Measurements from ENCODE around the gene FSTL4.

The FSTL4 gene

GRCh38 chr5:133423011-133423617 is 189.2 kb downstream of the FSTL4 start:
- no peak for ATAC-seq

- no peak for ATAC-seq
Measured at GRCh38 chr5:133421806-133422205, 190.5 kb downstream of the FSTL4 start.

DNA sequence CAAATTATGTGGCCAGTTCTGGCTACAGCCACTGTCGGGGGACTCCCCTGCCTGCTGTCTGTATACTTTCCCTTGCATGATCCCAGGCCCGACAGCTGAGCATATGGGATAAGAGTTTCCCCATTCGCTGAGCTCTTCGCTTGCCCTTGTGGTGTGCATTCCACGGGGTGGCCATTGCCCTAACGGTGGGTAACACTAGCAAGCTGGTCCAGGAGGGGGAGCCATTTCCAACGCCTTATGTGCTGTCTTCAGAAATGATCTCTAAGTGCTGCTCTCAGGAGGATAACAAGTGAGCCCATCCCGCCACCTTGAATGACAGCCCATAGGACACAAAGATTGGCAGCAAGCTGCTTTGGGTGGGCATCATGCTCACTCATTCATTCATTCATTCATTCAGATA is 190.9 kb downstream of the FSTL4 start:
- no peak for ATAC-seq

DNA sequence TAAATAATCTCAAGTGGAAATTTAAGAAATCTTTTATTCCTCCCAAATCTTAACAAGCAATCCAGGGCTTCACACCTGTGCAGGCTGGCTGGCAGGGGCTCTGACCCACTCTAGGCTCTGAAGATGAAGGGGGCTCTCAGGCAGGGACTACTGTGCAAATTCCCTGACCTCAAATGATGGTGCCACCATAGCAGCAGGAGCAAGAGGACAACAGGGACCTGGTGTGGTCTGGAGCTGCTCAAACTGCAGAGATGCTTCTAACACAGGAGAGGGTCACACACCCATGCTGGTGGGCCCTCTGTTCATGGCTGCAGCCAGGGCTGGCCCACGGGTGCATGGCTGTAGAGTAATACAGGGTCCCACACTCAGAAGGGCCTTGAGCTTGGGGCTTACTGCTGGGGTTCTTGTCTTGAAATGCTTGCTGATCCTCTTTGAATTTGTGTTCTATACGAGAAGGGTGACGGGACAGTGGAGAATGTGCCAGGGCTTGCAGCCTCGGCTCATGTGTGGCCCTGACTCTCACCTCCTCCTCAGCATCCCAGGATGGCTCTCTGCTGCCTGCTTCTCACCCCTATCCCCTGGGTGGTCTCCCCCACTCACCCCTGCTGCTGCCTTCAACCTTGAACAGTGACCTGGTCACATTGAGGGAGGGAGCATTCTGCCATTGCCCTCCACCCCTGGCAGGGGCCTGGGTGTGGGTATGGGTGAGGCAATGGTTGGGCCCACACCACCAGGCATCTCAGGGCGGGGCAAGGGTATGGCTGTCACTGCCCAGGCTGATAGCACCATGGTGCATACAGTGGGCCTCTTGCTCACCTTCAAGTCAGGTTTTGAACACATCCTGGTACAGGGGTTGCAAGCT is 191.7 kb downstream of the FSTL4 start:
- ATAC-seq: no peak

GRCh38 chr5:133415906-133416305 is 196.4 kb downstream of the FSTL4 start:
- no peak for ATAC-seq

- ATAC-seq: no peak
Measured at GRCh38 chr5:133415506-133415905, 196.8 kb downstream of the FSTL4 start.

DNA sequence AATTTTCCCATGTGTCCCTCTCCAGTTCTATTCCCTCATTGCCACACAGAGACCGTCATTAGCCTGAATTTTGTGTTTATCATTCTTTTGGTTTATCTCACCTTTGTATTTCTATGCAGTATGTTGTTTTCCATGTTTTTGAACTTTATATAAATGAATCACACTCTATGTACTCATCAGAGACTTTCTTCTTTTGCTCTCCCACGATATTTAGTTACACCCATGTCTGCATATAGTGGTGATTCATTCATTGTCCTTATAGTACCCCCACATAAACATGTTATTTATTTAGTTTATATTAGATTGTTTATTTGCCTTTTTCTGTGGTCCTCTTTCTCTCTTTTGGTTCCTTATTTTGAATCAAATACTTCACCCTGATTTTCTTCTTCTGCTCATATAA is 199.7 kb downstream of the FSTL4 start:
- no peak for ATAC-seq

GRCh38 chr5:133410335-133410828 is 202.0 kb downstream of the FSTL4 start:
- no peak for ATAC-seq

GRCh38 chr5:133409210-133409674 is 203.1 kb downstream of the FSTL4 start:
- no peak for ATAC-seq

DNA sequence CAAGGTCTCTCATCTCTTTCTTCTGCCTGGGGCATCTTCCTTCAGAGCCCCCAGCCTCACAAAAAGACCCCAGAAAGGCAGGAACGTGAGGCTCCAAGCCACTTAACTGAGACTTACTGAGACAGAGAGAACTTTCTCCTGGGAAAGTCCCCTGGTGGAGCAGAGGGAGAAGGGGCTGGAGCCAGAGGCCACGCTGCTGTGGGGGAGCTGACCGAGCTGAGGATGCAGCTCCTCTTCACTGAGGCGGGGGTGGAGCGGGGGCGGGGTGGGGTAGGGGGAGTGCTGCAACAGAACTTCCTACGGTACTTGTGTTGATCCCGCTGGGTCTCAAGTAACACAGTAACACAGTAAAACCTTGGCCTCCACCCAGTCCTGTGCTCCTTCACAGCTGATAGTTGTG is 204.0 kb downstream of the FSTL4 start:
- no peak for ATAC-seq

- ATAC-seq: no peak
Measured at GRCh38 chr5:133406977-133407632, 205.2 kb downstream of the FSTL4 start.

DNA sequence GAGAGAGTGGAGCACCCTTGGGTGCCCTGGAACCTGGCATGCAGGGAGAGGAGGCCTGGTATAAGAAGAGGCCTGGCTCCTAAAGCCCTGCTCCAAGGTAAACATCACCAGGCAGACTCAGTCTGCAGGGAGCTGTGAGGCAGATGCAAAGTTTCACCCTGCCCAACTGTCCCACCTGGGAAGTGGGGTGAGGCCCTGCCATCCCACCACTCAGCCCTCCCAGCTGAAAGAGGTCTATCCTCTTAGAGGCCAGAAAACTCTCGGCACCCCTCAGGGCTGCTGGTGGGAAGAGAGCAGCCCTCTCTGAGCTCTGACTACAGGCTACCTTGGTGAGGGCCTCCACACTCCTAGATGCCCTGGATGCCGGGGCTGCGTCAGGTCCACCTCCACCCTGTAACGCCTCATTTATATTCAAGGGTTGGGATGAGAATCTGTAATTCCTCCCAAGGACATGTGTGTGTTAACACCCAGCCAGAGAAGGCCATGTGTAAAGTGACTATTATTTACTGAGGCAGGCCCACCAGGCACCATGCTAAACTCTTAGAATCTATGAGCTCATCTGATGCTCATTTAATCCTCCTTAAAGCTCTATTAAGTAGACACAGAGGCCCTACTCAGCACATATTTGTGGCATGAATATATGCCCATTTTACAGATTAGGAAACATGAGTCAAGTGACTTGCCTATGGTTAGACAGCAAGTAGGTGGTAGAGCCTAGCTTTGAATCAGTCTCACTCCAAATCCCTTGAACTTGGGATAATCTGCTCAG is 205.9 kb downstream of the FSTL4 start:
- no peak for ATAC-seq

DNA sequence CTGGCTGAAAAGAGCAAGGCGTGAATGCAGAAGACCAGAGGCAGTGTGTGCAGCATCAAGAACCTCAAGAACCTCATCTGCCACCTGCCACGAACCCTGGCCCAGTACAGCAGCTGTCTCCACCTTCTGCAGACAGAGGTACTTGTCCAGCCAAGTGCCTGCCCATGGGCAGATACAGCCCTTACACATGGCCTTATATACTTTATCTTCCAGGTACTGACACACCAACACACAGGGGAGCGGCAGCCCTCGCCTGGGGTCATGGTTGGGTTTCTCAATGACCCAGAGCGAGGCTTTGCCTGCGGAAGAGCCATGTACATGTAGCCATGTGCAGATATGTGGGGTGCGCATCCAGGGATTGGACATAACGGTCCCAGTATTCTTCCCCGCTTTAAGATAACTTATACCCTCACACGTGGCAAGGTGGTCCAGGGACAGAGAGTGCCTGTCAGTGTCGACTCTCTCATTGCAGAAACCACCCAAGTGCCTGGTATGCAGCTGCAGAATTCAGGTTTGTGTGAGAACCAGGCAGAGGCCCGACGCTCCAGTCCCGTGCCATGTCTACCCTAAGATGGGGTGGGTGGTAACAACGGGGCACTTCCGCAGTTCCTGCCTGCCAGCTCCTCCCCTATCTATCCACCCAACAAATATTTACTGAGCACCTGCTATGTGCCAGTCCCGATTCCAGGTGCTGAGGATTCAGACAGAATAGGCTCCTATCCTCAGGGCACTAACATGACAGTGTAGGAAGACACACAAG is 206.9 kb downstream of the FSTL4 start:
- no peak for ATAC-seq

GRCh38 chr5:133404724-133405123 is 207.6 kb downstream of the FSTL4 start:
- ATAC-seq: no peak

DNA sequence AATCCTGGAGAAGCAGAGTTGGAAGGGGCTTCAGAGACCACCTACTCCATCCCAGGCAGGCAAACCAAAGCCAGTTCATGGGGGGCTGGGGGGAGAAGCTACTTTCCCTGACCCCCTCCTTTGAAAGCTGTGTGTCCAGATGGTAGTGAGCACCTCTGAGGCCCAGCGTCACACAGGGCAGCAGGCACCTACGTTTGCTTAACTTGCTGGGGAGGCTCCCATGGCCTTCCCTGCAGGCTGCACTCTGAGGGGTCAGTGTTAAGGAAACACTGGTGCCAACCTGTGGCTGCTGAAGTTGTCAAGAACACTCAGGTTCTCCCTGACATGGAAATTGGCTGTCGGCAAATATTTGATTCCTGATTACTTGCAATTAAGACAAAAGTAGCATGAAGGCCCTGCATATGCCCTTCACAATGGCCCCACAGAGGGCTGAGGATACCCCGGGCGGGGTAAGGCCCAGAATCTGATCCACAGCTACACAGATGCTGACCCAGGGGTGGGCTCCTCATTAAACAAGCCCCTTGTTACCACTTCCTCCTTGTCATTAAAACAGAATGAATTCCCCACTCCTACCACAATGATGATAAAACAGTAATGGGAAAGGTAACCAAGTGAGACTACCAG is 208.5 kb downstream of the FSTL4 start:
- ATAC-seq: no peak

- no peak for ATAC-seq
Measured at GRCh38 chr5:133402775-133403174, 209.6 kb downstream of the FSTL4 start.

GRCh38 chr5:133401731-133402347 is 210.5 kb downstream of the FSTL4 start:
- ATAC-seq: no peak

GRCh38 chr5:133400831-133401351 is 211.4 kb downstream of the FSTL4 start:
- ATAC-seq: no peak

DNA sequence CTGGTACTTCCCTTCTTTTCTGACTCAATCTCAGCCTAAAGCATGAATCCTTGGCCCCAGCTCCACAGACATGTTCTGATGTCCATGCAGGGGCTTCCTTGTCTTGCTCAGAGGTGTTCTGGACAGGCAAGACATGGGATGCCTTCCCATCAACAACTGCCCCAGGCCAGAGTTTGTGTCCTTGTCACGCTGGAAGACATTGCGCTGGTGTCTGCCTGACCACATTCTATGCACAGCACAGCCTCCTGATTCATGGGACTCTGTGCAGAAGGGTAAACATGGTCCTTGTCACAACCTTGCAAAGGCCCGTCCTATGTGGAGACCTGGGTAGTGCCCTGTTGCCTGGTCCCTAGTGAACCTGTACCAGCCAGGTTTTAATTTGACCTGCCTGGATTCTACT is 212.2 kb downstream of the FSTL4 start:
- no peak for ATAC-seq

DNA sequence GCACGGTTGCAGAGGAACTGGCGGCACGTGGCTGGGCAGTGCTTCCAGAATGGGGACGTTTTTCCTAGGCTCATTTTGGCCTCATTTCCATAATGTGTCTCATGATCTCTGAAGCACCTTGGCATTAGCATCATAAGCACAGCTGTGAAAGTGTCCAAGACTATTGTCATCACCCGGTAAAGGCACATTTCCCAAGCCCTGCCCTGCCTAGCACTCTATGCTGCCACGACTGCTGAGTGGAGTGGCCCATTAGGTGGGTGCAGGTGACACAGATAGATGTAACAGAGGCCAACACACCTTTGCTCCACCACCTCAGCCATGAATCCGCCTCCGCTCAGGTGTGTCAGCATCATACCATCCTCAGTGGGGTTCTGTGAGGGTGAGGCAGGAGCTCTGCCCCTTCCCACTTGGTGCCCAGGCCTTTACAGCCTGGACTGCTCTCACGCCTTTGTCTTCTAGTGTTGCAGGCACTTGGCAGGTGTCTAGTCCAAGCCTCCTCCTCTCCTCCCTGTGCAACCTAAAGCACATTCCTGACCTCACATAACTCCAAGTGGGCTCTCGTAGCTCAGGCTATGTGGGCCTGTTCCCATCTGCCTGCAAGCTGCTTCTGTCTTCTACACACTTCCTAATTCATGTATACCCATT is 213.0 kb downstream of the FSTL4 start:
- no peak for ATAC-seq
